Astrocyte (in vitro differentiated cells and primary cell): ENCODE measurements around the gene ETS1.

ENCODE experiments used
- CTCF ChIP-seq: IDR thresholded peaks from 2 replicates; pipeline ENCODE4 v1.5.1; 2011; ENCODE audit warnings: low read depth, mild to moderate bottlenecking, inconsistent platforms, low read length, moderate library complexity; ENCODE audit not compliant: insufficient read depth
- EZH2 ChIP-seq: IDR thresholded peaks from 2 replicates; pipeline ENCODE4 v1.6.1; 2012; ENCODE audit warnings: mild to moderate bottlenecking, low read length, inconsistent platforms; ENCODE audit not compliant: insufficient read depth

GRCh38 chr11:128480066-128480465 lies 107.3 kb downstream of the ETS1 start:
- TF ChIP-seq CTCF (no peak), EZH2 (no peak)
